Hippocampal formation (tissue), 2 donors: Measurements from ENCODE around the gene ZC3H4.
"Not testable (repeated sequence)": the region's sequence is repeated elsewhere in the genome, so short reads cannot be mapped to it uniquely, and the experiment has no call there.

Experiments used
- DNase-seq, 2 donors: peaks; one replicate each; lab custom pipeline; 2025; lab: John Stamatoyannopoulos, UW

ZC3H4 gene

GRCh38 chr19:47112997-47113849, at the start of gene ZC3H4:
Gene ZC3H4, minus strand, starts transcription at chr19:47113776. Its CDS starts 1,192 bp downstream, at chr19:47112584.
- peak; percentile 96 to 98 for DNase-seq

GRCh38 chr19:47161876-47162489, 48.4 kb upstream of the ZC3H4 start:
- no peak for DNase-seq

- no peak for DNase-seq
Measured at GRCh38 chr19:47158879-47159503, 45.4 kb upstream of the ZC3H4 start.

GRCh38 chr19:47158367-47158791, 44.8 kb upstream of the ZC3H4 start:
- DNase-seq = no peak

- DNase-seq = peak in 1 of 2 donors; percentile 13
Measured at GRCh38 chr19:47157431-47158321, 44.1 kb upstream of the ZC3H4 start.

GRCh38 chr19:47156861-47157430, 43.4 kb upstream of the ZC3H4 start:
- no peak for DNase-seq

GRCh38 chr19:47155148-47155547, 41.6 kb upstream of the ZC3H4 start:
- no peak for DNase-seq

GRCh38 chr19:47153266-47153665, 39.7 kb upstream of the ZC3H4 start:
- DNase-seq = no peak

- DNase-seq = no peak
Measured at GRCh38 chr19:47152632-47153031, 39.1 kb upstream of the ZC3H4 start.

GRCh38 chr19:47152205-47152604, 38.6 kb upstream of the ZC3H4 start:
- no peak for DNase-seq

- no peak for DNase-seq
Measured at GRCh38 chr19:47151627-47152026, 38.1 kb upstream of the ZC3H4 start.

- no peak for DNase-seq
Measured at GRCh38 chr19:47146920-47147319, 33.3 kb upstream of the ZC3H4 start.

GRCh38 chr19:47145639-47146486, 32.3 kb upstream of the ZC3H4 start:
- DNase-seq = no peak

GRCh38 chr19:47144630-47145029, 31.1 kb upstream of the ZC3H4 start:
- DNase-seq = no peak

GRCh38 chr19:47143322-47144073, 29.9 kb upstream of the ZC3H4 start:
- no peak for DNase-seq

GRCh38 chr19:47142779-47143178, 29.2 kb upstream of the ZC3H4 start:
- no peak for DNase-seq

GRCh38 chr19:47141695-47142094, 28.1 kb upstream of the ZC3H4 start:
- no peak for DNase-seq

GRCh38 chr19:47141252-47141651, 27.7 kb upstream of the ZC3H4 start:
- not testable (repeated sequence) for DNase-seq

- no peak for DNase-seq
Measured at GRCh38 chr19:47135156-47135555, 21.6 kb upstream of the ZC3H4 start.

- no peak for DNase-seq
Measured at GRCh38 chr19:47134545-47134944, 21.0 kb upstream of the ZC3H4 start.
